Limb (tissue), 2 donors: Measurements from ENCODE around the gene TPCN1.

Source experiments
- DNase-seq, 2 donors: peaks; one replicate each; pipeline ENCODE4 v3.0.0-alpha.2; 2016; ENCODE audit errors: extremely low spot score in 2 of 2

TPCN1 gene

DNA sequence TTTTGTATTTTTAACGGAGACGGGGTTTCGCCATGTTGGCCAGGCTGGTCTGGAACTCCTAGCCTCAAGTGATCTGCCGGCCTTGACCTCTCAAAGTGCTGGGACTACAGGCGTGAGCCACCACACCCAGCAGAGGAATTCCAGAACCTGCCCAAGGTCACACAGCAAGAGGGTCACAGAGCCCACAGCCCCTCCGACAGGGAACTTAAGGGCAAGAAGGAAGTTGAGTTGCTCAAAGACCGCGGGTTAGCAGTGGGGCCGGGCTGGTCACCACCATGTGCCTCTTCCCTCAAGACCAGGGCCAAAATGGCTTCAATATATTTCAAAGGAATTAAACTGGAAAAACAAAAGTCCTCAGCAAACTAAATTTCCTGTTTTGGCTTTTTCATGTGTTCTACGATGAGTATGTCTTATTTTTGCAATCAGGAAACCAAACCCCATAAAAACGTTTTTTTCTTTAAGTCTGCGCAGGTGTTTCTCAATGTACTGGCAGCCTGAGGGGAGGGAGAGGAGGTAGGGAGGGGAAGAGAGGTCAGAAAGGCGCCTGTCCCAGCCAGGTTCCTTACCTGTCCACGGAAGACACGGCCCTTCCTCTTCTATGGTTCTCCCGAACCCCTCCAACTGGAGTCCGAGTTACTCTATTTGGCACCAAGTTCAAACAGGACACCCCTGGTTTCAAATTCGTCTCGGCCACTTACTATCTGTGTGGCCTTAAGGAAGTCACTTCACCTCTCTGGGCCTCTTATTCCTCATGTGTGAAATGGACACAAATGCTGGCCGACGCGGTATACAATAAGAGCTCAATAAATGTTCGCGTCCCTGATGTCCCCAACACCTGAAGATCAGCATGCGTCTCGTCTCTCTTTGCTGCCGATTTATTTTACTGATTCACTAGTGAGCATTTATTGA lies 112.9 kb downstream of the TPCN1 start:
- DNase-seq = no peak

DNA sequence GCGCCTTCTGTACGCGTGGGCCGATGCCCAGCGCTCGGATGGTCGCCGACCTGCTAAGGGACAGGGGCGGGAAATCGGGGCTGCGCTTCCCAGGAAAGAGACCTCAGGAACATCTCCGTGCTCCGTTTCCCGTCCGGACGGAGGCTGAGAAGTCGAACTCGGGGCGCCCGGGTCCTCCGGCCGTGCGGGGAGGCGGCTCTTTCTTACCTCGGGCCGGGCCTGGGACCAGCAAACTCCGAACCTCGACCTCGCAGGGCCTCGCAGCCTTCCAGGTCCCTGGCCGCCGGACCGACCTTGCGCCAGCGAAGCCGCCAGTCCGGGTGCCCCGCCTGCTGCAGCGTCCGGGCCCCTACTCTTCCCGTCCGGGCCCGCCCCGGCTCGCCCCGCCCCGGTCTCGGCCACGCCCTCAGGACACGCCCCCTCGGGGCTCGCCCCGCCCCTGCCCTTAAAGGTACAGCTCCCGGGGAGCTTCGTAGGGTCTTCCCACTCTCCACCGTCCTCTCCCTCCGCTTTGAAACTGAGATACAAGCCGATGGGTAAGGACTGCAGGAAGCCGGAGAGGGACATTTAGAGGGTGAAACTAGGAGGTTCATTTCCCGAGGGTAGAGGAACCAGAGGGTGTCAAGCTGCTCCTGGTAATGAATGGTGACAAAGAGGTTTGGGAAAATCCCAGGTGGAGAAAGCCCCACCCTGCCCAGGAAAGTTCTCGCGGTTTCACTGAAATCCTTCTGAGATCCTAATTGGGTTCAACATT lies 113.7 kb downstream of the TPCN1 start, which contains the start of gene SLC8B1:
SLC8B1 (minus strand) TSS at position 324 of the 754 bp plus-strand sequence. CDS start 2,231 bp downstream, outside the sequence.
- DNase-seq = peak; percentile 77 to 94

DNA sequence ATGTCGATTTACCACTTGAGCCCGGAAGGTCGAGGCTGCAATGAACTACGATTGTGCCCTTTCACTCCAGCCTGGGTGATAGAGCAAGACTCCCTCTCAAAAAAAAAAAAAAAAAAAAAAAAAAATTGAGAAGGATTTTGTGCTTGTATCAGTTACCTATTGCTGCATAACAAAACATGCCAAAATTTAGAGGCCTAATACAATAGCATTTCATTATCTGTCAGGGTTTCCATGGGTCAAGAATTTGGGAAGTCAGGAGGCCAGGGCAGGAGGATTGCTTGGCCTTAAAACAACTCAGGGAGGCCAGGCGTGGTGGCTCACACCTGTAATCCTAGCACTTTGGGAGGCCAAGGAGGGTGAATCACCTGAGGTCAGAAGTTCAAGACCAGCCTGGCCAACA lies 118.3 kb downstream of the TPCN1 start:
- no peak for DNase-seq

DNA sequence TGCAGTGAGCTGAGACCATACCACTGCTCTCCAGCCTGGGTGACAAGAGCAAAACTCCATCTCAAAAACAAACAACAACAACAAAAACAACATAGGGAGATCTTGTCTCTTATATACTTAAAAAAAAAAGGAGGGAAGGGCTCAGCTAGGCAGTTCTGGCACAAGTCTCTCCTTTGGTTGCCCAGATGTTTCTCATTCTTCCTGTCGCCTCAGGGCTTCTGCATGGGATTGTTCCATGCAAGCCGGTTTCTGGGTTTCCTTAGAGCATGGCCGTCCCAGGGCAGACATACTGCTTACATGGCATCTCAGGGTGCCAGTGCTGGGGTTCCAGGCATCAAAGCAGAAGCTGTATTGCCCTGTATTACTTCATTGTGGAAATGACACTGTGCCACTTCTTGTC lies 118.8 kb downstream of the TPCN1 start:
- no peak for DNase-seq

DNA sequence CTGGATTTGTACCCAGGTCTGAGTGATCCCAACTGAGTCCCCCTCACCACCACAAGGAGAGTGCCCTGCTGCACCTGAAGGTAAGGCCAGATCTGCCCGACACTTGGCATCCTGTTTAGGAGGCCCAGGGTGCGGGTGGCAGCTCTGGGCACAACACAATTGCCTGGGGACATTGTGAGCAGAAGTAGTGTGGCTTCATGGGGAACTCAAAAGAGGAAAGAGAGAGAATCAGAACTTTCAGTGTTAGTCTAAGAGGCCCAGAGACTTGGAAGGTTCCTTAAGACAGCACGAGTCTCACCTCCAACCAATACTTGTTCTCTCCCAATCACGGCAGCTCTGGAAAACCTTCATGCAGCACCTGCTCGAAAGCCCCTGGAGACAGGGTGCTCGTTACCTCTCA lies 120.3 kb downstream of the TPCN1 start:
- no peak for DNase-seq

DNA sequence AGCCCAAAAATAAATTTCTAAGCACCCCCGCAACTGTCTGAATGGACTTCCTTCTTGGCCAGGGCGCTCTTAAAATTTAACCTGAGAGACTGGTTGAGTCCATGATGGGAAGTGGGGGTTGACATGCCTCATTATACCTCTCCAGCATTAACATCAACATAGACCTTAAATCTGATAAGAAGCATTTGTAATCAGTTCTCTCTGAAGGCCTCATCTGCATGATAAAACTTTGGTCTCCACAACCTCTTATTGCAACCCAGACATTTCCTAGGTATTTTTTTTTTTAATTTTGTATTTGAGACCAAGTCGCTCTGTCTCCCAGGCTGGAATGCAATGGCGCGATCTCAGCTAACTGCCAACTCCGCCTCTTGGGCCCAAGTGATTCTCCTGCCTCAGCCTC lies 124.1 kb downstream of the TPCN1 start:
- no peak for DNase-seq

DNA sequence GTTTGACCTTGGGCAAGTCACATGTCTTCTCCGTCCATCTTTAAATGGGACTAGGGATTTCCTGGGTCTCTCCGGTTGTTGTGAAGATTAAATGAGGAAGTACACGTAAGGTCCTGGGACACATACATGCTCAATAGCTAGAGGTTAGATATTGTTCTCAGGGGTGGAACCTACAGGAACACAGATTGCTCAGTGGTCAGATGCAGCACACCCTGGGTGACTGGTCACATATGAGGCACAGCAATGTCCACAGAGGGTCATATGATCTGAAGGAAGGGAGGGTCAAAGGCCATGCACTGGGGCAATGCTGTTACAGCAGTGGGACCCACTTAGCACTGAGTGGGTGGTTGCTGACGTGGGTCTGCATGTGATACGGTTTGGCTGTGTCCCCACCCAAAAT lies 125.1 kb downstream of the TPCN1 start:
- DNase-seq = no peak

DNA sequence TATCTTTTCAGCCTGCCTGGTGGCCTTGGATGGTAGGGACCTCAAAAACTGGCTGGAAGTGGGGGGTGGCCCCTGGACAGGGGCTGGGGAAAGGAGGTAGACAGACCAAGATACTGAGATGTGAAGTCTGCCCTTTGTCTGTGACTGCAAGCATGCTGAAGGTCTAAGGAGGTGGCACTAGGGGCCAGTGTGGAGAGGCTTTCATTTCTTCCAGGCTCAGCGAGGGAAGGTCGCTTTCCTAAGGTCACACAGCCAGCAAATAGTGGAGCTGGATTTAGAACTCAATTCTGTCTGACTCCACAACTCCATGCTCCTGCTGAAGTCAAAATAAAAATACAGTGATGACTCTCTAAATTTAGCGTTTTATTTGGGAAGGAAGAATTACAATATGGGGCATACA lies 125.8 kb downstream of the TPCN1 start:
- no peak for DNase-seq

DNA sequence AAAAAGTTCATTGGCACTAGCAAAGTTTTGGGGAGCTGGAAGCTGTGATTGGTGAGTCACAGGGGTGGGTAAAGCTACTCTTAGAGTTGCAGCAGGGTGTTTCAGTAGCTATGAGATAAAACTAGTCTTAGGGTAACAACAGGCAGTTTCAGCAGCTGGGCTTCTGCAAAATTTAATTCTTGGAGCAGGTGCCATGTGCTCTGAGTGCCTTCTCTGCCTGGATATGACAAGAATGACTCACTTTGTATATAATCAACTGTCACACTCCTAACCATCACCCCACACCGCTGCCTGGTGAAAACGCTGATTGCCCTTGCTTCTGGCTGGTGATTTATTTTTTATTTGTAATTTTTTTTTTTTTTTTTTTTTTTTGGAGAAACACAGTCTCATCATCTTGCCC lies 126.6 kb downstream of the TPCN1 start:
- no peak for DNase-seq
